Measurements from ENCODE around the gene IL18R1.

DNA sequence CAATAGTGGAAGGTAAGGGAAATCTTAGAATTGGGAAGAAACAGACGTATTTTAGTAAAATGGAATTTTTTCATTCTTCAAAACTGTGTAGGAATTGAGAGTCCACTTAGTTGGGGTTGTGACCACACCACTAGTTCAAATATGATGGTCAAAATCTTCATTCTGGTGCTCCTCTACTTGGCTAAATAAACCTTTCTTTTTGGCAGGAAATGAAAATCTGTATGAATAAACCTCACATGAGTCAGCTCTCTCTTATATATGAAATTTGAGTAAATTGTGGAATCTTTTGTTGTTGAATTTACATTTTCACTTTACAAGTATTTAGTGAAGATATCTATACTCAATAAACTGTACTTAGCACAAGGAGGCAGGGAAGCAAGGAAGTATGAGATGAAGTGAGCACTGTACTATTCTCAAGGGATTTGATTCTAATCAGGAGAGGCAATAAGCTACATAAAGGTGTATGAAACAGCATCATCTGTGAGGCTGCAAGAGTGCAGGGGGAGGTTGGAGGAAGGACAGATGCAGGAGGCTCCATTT lies 20.5 kb downstream of the IL18R1 start:
- TF ChIP-seq, protein P1, sequence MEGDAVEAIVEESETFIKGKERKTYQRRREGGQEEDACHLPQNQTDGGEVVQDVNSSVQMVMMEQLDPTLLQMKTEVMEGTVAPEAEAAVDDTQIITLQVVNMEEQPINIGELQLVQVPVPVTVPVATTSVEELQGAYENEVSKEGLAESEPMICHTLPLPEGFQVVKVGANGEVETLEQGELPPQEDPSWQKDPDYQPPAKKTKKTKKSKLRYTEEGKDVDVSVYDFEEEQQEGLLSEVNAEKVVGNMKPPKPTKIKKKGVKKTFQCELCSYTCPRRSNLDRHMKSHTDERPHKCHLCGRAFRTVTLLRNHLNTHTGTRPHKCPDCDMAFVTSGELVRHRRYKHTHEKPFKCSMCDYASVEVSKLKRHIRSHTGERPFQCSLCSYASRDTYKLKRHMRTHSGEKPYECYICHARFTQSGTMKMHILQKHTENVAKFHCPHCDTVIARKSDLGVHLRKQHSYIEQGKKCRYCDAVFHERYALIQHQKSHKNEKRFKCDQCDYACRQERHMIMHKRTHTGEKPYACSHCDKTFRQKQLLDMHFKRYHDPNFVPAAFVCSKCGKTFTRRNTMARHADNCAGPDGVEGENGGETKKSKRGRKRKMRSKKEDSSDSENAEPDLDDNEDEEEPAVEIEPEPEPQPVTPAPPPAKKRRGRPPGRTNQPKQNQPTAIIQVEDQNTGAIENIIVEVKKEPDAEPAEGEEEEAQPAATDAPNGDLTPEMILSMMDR (IDR thresholded peaks at IDR 0.05): no peak
- no peak for TF ChIP-seq POLR2A (IDR thresholded peaks at IDR 0.05)
